Stimulated activated CD4-positive, alpha-beta T cell treated with anti-CD3 and anti-CD28 coated beads, Interleukin-4, amount 100 ng/mL, for 1 hour (primary cell): ENCODE results near the gene TIMM44.

Experiments used
- DNase-seq: peaks from one replicate; pipeline ENCODE4 v3.0.0-alpha.2; 2020

TIMM44 gene

DNA sequence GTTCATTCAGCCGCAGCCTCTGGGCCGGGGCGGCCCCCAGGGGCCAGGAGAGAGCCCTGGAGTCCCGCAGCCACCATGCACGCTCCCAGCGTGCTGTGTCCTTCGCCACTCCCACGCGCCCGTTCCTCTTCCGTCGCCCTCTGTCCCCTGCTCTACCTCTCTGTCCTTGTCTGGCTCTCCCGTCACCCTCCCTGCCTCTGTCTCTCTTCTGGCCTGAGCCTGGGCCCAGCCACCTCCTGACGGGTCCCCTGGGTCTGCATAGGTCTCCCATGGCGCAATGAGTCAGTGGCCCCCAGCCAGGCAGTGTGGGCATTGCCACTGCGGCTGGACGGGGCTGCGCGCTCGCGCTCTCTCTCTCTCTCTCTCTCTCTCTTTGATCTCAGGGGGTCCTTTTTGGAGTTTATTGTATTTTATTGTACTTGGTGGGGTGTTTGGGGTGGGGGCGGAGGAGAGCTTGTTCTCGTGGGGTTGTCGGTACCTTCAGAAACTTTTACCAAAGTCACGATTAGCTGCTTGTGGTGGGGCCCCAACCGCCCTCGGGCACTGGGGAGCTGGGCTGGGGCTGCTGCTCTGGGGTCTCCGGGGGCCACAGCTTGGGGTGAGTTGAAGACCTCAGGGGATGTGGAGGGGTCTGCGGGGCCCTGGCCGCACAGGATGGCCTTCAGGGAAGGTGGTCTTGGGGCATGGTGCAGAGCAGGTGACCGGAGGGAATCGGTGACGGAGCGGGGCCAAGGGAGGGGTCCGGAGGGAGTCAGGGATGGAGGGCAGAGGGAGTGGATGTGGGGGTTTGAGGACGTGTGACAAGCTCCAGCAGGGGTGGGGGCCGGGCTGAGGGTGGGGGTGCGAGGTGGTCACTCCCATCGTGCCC is 30.5 kb downstream of the TIMM44 start:
- no peak for DNase-seq

DNA sequence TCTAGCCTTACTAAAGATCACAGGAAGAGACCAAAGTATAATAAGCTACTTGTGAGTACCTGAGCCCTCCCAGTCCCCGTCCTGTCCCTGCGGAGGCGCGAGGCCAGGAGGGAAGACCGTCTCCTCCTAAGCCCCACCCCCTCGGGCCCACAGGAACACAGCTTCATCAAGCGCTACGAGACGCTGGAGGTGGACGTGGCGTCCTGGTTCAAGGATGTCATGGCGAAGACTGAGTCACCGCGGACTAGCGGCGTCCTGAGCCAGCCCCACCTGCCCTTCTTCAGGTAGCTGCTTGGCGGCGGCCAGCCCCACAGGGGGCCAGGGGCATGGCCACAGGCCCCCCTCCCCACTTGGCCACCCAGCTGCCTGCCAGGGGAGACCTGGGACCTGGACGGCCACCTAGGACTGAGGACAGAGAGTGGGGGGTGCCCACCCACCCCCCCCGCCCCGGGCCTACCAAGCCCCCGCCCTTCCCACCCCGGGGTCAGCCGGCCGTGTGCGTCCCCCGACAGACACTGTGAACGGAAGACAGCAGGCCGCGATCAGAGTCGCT is 31.2 kb downstream of the TIMM44 start:
- no peak for DNase-seq

DNA sequence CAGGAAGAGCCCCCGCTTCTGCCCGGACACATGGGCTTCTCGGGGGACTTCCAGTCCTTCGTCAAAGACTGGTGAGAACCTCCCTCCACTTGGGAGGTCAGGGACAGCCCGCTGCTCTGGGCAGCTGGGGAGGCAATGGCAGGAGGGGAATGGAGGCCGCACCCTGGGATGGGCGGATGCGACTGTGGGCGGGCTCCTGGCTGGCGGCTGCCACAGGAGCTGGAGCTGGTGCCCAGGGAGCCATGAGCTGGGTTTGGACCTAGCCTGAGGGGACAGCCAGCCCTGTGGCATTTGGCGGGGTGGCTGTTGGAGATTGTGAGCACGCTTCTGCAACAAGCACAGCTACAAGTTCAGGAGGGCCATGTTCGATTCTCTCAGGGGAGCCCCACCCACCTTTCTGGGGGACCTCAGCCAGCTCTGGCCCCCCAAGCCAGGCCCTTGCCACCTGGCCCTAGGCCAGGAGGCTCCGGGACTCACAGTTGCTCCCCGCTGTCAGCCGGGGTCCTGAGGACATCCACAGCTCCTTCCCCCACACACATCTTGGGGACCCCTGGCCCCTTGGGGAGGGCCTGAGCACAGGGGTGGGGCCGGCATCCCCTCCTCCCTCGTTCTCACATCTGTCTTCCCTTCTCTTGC is 31.8 kb downstream of the TIMM44 start:
- no peak for DNase-seq

DNA sequence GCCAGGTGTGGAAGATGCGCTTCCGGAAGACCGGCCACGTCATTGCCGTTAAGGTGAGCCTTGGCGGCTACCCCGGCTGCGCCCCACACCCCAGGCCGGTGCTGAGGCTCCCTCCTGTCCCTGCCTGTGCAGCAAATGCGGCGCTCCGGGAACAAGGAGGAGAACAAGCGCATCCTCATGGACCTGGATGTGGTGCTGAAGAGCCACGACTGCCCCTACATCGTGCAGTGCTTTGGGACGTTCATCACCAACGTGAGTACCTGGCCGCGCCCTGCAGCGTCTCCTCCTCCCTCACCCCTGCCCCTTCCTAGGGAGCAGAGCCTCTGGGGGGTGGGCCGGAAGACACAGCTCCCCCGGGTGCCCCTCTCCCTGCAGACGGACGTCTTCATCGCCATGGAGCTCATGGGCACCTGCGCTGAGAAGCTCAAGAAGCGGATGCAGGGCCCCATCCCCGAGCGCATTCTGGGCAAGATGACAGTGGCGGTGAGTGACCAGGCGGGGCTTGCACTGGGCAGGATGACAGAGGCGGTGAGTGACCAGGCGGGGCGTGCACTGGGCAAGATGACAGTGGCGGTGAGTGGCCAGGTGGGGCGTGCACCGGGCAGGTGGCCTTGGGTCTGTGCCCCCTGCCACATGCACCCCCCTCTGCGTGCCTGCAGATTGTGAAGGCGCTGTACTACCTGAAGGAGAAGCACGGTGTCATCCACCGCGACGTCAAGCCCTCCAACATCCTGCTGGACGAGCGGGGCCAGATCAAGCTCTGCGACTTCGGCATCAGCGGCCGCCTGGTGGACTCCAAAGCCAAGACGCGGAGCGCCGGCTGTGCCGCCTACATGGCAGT is 32.9 kb downstream of the TIMM44 start:
- no peak for DNase-seq

DNA sequence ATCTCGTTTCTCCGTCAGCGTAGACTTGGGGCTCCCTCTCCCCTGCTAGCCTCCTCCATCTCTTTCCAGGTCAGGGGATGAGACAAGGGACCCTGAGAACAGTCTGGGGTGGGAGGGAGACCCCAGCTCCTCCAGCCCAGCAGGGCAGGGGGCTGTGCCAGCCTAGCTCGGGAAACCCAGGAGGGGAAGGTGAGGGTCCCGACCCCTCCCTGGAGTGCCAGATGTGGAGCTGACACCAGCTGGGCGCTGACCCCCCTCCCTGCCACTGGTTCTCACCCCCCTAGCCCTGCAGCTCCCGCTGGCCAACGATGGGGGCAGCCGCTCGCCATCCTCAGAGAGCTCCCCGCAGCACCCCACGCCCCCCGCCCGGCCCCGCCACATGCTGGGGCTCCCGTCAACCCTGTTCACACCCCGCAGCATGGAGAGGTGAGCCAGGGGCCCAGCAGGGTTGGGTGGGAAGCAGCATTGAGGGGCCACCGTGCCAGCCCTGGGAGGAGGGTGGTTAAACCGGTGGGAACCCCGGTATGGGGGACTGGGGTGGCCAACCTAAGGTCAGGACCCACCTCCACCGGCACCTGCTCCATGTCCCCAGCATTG is 33.9 kb downstream of the TIMM44 start:
- no peak for DNase-seq

DNA sequence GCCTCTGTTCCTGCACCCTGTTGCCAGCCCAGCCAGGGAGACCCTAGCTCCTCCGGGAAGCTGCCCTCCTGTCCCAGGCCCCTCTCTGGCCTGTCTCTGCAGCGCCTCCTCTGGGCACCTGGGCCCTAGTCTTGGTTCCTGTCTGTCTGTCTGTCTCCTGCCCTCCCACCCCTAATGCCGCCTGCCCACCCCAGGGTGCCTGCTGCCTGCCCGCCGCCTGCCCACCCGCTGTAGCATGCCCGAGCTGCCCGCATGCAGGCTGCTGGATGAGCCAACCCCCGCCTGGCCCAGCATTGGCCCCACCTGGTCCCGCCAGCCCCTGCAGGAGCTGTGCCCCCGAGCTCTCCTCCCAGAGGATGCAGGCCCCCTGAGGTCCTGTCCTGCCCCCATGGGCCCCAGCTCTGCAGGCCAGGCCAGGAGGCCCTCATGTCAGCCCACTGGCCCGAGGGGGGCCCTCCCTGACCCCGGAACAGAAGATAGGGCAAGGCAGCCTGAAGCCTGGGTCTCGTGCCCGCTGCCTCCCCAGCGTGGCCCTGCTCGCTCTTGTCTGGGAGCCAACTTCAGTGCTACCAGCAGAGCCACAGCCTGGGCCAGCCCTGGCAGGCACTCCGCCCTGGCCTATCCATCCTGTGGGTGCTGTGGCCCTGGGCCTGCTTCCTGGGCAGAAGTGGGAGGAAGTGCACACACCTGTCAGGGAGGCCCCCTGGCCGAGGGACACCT is 34.6 kb downstream of the TIMM44 start:
- DNase-seq, result no peak

DNA sequence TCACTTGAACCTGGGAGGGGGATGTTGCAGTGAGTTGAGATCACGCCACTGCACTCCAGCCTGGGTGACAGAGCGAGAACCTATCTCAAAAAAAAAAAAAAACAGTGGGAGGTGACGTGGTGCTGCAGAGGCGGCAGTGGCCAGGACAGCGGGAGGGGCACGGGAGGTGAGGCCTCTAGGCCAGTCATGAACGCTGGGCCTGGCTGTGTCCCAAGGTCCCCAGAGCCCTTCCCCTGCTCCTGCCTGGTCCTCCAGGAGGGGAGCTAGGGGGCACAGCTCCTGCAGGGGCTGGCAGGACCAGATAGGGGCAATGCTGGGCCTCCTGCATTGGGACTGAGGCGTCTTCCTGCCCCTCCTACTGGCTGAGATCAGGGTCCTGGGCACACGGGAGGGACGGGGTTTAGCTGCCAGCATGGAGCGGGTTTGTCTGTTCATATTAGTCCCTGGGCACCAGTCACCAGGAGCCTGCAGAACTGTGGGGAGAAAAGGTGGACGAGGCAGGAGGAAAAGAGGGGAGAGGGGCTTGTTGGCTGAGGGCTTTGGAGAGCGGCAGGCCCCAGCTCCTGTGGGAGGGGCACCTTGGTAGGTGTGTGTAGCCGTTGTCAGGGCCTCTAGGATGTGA is 35.3 kb downstream of the TIMM44 start:
- DNase-seq, result no peak

DNA sequence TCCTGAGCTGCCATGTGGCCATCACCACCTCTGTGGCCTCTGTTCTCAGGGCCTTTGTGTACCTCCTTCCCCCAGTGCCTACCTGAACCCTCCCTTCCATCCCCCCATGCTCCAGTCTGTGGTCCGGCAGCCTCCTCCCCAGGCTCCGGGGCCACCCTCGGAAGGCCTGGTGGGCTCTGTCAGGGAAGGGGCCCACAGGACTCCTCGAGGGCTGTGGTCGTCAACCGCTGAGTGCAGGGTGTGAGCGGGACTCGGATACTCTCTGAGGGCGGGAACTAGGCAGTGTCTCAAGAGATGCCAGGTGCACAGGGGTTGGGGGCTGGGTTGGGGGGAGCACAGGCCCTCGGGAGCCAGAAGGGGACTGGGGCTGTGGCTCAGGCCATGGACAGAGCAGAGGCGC is 35.9 kb downstream of the TIMM44 start:
- no peak for DNase-seq

DNA sequence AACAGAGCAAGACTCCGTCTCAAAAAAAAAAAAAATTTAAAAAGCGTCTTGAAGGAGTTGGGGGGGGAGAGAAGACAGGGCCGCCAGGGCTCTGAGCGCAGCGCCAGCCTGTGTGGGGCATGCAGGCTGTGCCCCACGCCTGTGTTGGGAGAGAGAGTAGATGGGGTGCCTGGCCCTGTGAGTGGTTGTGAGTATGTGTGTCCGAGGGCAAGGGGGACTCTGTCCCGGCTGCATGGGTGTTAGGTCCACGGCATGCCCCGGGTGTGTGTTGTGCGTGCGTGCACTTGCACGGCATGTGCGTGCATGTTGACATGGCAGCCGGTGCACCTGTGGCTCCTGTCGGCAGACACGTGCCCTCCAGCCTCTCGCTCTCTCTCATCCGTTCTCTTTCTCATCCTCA is 36.3 kb downstream of the TIMM44 start:
- no peak for DNase-seq

DNA sequence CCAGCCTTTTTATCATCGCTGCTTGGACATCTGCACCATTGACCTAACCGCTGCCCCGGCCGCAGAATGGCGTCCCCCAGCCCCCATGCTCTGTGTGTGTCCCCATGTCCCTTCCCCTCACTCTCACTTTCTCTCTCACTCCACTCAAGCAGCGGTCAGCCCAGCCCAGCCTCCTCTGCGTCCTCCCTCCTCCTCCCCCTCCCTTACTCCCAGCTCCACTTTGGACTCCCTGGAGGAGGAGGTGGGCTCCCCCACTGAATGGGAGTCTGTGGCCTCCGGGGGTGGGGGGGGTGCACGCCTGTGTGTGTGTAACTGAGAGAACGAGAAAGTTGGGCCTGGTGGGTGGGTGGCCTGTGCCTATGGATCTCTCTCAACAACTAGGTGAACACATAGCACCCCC is 37.6 kb downstream of the TIMM44 start:
- DNase-seq, result no peak

DNA sequence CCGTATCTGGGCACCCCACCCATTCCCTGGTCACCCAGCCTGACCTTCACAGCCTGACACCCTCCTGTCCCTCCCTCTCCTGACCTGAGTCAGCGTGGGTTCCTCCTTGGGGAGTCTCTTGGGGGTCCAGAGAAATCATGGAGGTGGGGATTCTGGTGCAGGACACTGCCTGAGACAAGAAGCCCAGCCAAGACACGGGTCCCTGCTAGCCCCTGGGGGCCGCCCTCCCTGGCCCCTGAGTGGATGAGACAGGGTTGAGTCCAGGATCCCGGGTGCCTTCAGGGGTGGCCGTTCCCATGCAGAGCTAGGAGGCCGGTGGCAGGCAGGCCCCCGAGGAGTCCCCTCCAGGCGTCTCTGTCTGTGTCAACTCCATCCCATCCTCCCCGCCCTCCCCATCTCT is 38.2 kb downstream of the TIMM44 start:
- no peak for DNase-seq

DNA sequence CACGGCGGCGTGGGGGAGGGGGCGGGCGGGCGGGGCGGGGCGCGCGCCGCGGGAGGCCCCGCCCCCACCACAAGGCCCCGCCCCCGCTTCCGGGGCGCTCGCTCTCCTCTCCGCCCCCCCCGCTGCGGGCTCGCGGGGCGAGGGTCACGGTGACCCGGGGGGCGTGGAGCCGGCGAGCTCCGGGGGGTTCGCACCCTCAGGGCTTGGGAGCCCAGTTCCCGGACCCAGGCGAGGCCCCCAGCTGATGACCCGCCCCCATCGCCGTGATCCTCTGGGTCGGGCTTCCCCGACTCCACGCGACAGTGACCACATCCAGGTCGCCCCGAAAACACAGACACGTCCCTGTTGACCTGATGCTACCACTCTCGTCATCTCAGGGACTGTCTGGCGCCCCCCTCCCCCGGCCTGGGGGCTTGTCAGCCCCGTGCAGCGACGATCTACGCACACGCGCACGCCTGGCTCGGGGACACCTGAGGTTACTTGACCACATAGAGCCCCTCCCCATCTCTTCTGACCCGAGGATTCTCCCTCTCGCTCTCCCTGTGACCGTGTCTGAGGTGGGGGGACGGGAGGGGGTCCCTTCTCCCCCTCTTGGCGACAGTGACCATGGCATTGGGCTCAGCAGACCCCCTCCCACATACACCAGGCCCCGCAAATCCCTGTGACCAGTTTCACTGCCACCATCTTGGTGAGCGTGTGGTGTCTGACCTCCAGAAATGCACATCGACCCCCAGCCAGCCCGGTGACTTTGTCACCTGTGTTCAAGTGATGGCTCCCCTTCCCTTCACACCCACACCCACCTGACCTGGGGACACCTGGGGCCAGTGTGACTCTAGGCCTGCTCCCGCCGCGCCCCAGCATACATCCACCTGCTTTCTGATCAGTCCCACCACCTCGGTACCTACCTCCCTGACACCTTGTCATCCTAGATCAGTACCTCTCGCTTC is 39.1 kb downstream of the TIMM44 start:
- no peak for DNase-seq

DNA sequence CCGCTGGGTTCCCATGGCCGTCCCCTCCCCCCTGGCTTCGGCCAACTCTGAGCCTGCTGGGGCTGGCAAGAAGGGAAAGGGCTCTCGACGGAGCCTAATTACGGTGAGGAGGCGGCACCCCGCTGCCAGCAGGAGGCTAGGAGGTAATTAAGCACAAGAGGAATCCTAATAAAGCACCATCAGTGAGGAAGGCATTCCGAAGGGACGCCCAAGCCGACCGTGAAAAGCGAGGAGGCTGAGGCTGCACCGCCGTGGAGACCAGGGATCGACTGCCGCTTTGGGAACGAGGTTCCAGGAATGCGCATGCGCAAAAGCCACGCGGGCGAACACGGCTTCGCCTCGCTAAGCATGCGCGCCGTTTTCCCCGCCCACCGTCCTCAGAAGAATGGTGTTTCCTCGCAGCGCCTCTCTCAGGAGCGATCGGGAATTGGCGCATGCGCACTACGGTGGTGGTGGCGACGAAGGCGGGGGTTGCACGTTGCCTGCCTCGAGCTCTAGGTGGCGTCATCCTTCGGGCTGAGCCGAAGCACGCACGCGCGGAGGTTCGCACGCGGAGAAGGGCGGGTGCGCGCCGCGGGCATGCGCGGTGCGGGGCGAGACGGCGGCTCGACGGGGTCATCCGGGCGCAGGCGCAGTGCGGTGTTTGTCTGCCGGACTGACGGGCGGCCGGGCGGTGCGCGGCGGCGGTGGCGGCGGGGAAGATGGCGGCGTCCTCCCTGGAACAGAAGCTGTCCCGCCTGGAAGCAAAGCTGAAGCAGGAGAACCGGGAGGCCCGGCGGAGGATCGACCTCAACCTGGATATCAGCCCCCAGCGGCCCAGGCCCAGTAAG is 40.0 kb downstream of the TIMM44 start, which contains the start of gene MAP2K7:
TSS of gene MAP2K7 (plus strand) at position 634 of the 830 bp plus-strand sequence. CDS start at position 702, 68 bp downstream.
- peak; percentile 100 for DNase-seq

DNA sequence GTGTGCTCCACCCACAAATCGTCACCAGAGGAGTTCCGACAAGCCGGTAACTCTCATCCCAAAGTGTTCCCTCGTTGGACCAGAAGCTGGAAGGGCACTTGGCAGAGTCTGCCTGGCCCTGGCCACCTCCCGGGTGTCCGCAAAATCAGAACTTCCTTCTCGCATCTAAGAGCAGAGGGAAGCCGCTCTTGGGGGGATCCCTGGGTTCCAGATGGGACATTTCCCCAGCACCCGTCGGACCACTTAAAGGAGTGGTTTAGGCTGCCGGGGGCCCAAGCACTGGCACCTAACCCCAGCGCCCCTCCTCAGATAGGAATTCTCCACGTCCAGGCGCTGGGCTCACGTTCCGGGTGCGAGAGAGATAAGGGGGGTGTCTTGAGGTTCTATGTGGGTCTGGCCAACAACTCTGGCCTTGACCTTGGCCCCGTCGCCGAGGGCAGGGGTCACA is 40.6 kb downstream of the TIMM44 start:
- DNase-seq, result no peak

DNA sequence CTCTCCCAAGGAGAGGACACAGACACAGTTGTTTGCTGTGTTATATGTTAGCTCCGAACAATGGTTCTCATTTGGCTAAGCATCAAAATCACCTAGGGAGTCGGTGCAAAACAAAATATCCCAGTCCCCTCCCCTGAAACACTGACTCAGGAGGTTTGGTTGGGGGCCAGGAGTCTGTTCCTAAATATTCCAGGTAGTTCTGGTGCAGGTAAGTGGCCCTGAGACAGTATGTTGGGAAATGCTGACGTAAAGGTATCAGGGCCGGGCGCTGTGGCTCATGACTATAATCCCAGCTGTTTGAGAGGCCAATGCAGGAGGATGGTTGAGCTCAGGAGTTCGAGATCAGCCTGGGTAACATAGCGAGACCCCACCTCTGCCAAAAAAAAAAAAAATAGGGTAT is 42.1 kb downstream of the TIMM44 start:
- DNase-seq, result no peak

DNA sequence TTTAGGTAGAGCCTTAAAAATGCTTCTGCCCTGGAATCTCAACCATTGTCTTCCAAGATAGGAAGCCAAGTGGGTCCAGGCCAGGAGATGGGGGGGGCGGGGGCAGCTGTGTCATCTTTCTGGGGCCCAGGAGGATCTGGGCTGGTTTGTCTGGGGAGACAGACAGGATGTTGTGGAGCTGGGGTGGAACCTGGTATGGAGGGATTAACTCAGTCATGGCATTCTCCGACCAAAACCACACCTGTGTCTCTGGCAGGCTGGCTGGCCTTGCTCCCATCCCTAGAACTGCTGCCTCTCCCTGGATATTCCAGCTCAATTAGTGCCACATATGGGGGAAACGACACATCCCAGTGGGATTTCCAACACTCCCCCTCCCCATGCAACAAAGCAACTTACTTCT is 42.5 kb downstream of the TIMM44 start:
- no peak for DNase-seq

DNA sequence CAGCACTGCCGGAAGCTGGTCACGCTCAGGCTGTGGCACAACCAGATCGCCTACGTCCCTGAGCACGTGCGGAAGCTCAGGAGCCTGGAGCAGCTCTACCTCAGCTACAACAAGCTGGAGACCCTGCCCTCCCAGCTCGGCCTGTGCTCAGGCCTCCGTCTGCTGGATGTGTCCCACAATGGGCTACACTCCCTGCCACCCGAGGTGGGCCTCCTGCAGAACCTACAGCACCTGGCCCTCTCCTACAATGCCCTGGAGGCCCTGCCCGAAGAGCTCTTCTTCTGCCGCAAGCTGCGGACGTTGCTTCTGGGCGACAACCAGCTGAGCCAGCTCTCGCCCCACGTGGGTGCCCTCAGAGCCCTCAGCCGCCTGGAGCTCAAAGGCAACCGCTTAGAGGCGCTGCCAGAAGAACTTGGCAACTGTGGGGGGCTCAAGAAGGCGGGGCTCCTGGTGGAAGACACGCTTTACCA is 43.0 kb downstream of the TIMM44 start:
- DNase-seq, result no peak

DNA sequence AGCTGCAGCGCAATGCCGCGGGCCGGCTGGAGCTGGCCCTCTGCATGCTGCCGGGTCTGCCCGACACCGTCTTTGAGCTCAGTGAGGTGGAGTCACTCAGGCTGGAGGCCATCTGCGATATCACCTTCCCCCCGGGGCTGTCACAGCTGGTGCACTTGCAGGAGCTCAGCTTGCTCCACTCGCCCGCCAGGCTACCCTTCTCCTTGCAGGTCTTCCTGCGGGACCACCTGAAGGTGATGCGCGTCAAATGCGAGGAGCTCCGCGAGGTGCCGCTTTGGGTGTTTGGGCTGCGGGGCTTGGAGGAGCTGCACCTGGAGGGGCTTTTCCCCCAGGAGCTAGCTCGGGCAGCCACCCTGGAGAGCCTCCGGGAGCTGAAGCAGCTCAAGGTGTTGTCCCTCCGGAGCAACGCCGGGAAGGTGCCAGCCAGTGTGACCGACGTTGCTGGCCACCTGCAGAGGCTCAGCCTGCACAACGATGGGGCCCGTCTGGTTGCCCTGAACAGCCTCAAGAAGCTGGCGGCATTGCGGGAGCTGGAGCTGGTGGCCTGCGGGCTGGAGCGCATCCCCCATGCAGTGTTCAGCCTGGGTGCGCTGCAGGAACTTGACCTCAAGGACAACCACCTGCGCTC is 43.6 kb downstream of the TIMM44 start:
- DNase-seq, result no peak

DNA sequence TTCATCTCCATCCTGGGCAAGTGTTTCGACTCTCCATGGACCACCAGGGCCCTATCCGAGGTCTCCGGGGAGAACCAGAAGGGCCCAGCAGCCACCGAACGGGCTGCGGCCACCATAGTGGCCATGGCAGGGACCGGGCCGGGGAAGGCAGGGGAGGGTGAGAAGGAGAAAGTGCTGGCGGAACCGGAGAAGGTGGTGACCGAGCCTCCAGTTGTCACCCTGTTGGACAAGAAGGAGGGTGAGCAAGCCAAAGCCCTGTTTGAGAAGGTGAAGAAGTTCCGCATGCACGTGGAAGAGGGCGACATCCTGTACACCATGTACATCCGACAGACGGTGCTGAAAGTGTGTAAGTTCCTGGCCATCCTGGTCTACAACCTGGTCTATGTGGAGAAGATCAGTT is 44.5 kb downstream of the TIMM44 start:
- DNase-seq, result no peak
